GM12878 (cell line): Measurements from ENCODE around the gene CEP63. TPM values are rescaled to one million over a fixed set of nuclear protein-coding genes. Genes with fewer than 3 reads are reported as not detected.

ENCODE experiments used
- ATAC-seq: fragments of 200-7000 bp; cut with Tn5 transposase; 3 replicates; pipeline ENCODE4 v1.9.1; 2020; ENCODE audit warnings: mild to moderate bottlenecking, moderate library complexity
- BruUV-seq: library from RNA; stranded (reverse); fragments of 400-500 nt; replicated peaks from 2 replicates; lab custom pipeline; 2021; lab: Mats Ljungman, UMichigan
- CTCF ChIA-PET: fragments of 300-600 bp; sonication (Branson Sonifier 250); formaldehyde crosslinking; extraction: SDS; loops from one replicate; lab custom pipeline; 2021; ENCODE audit warnings: inconsistent platforms; lab: Yijun Ruan, JAX
- POLR2A ChIA-PET: fragments of 350-600 bp; formaldehyde crosslinking; extraction: SDS; loops from one replicate; lab custom pipeline; 2021; ENCODE audit warnings: inconsistent platforms; lab: Charles Lee
- RAD21 ChIA-PET: fragments of 300-600 bp; sonication (Branson Sonifier 250); formaldehyde crosslinking; loops from one replicate; lab custom pipeline; 2023; ENCODE audit warnings: antibody characterized with exemption; ENCODE audit not compliant: unreplicated experiment; lab: Charles Lee
- SMC1A ChIA-PET: fragments of 300-600 bp; sonication (Branson Sonifier 250); formaldehyde crosslinking; loops from one replicate; lab custom pipeline; 2023; ENCODE audit not compliant: unreplicated experiment, uncharacterized antibody; lab: Charles Lee
- DNase-seq: peaks from one replicate; pipeline ENCODE4 v3.0.0-alpha.2; 2011; ENCODE audit warnings: low read depth, low spot score
- FAIRE-seq: peaks from 3 replicates; lab custom pipeline; 2011; peaks lifted over from hg19 to GRCh38; lab: Jason Lieb, UNC
- H2AFZ ChIP-seq: 2 replicates; pipeline ENCODE4 v1.6.0; 2011; ENCODE audit warnings: low read depth, low read length, control low read depth; ENCODE audit not compliant: control insufficient read depth
- H3K27ac ChIP-seq: 2 replicates; pipeline ENCODE4 v1.5.1; 2011; ENCODE audit warnings: control low read depth; ENCODE audit not compliant: control insufficient read depth, insufficient read depth
- H3K27me3 ChIP-seq, 2 experiments: replicated peaks in 1 of 2; 2 replicates each; pipeline versions ENCODE4 v1.6.0 to v1.6.1; 2011; ENCODE audit warnings: low read length in 1 of 2; ENCODE audit not compliant: control insufficient read depth in 2 of 2, insufficient read depth in 2 of 2
- H3K36me3 ChIP-seq, 2 experiments: 2 replicates each; pipeline ENCODE4 v1.5.1; 2011; ENCODE audit warnings: low read length in 1 of 2; ENCODE audit not compliant: control insufficient read depth in 2 of 2, insufficient read depth in 2 of 2
- H3K4me1 ChIP-seq: 2 replicates; pipeline ENCODE4 v1.6.1; 2011; ENCODE audit warnings: mild to moderate bottlenecking, low read length, moderate library complexity, mixed read lengths; ENCODE audit not compliant: control insufficient read depth, insufficient read depth
- H3K4me2 ChIP-seq: 2 replicates; pipeline ENCODE4 v1.6.0; 2011; ENCODE audit warnings: control low read depth; ENCODE audit not compliant: control insufficient read depth, insufficient read depth
- H3K4me3 ChIP-seq: fragments of 200-600 bp; sonication (generic); 2 replicates; pipeline ENCODE4 v1.5.1; 2016
- H3K79me2 ChIP-seq: 2 replicates; pipeline ENCODE4 v1.6.0; 2011; ENCODE audit warnings: low read length; ENCODE audit not compliant: control insufficient read depth, insufficient read depth
- H3K9ac ChIP-seq: 2 replicates; pipeline ENCODE4 v1.8.0; 2011; ENCODE audit warnings: low read length, control low read depth, mixed read lengths; ENCODE audit not compliant: control insufficient read depth, insufficient read depth
- H3K9me3 ChIP-seq: replicated peaks from 3 replicates; pipeline ENCODE4 v1.5.1; 2011; ENCODE audit warnings: mild to moderate bottlenecking, low read length; ENCODE audit not compliant: control insufficient read depth, insufficient read depth
- H4K20me1 ChIP-seq: 2 replicates; pipeline ENCODE4 v1.6.0; 2011; ENCODE audit not compliant: control insufficient read depth, insufficient read depth
- CHD2 ChIP-seq: IDR thresholded peaks from 2 replicates; pipeline ENCODE4 v1.6.1; 2011; ENCODE audit warnings: low read depth, low read length, improper control_type of control experiment, borderline replicate concordance
- EGR1 ChIP-seq, 2 experiments: IDR thresholded peaks; 1 replicate in 1 of 2; 2 replicates in 1 of 2; pipeline ENCODE4 v1.6.1; 2011 to 2012; ENCODE audit warnings: low read depth in 2 of 2, low read length in 2 of 2, borderline replicate concordance in 1 of 2, mild to moderate bottlenecking in 1 of 2, moderate library complexity in 1 of 2
- NFYB ChIP-seq: IDR thresholded peaks from 2 replicates; pipeline ENCODE4 v1.6.1; 2011; ENCODE audit warnings: low read depth, mild to moderate bottlenecking, low read length, improper control_type of control experiment, moderate library complexity; ENCODE audit not compliant: insufficient read depth
- ZNF207 ChIP-seq: fragments of 450-650 bp; IDR thresholded peaks from 2 replicates; pipeline ENCODE4 v1.6.1; 2014; ENCODE audit warnings: antibody characterized with exemption, mild to moderate bottlenecking, borderline replicate concordance
- WGBS: methylation state at CpG from one replicate; pipeline ENCODE4 v1.1.6; 2016; ENCODE audit warnings: low lambda C conversion rate; ENCODE audit not compliant: insufficient replicate concordance, insufficient coverage; ENCODE audit errors: missing lambda C conversion rate; 5-methylcytosine and 5-hydroxymethylcytosine counted together
- in situ Hi-C: fragments of 300-500 bp; cut with MboI; formaldehyde crosslinking; loops from 9 replicates; pipeline ENCODE4 v1.14.3; 2018; ENCODE audit warnings: mixed read lengths
- intact Hi-C: fragments of 100-400 bp; cut with micrococcal nuclease; formaldehyde crosslinking; loops from one replicate; pipeline ENCODE4 v1.14.2; 2022; ENCODE audit not compliant: unreplicated experiment
- polyA plus RNA-seq, 11 experiments: library from polyadenylated mRNA; depleted of rRNA in 4 of 11; unstranded in 6 of 11; stranded (reverse) in 5 of 11; fragments of >200 nt; fragmentation: Nextera tagmentation in 4 of 11; fragmentation: Illumina TruSeq in 1 of 11; extraction: Ambion mirVana in 4 of 11; extraction: Trizol in 1 of 11; gene quantifications; 1 replicate in 1 of 11; 2 replicates in 10 of 11; pipeline versions ENCODE4 v1.2.1 to v1.2.3, GENCODE V29; 2011 to 2016; ENCODE audit warnings: inconsistent platforms in 2 of 11, missing spikeins in 2 of 11, low read depth in 1 of 11
- total RNA-seq, 4 experiments: library from RNA; depleted of rRNA in 3 of 4; stranded (reverse); fragments of >200 nt in 3 of 4; fragmentation: Illumina TruSeq in 1 of 4; extraction: Trizol in 1 of 4; gene quantifications; 2 replicates each; pipeline versions ENCODE4 v1.2.1 to v1.2.3, GENCODE V29; 2013 to 2021
- TF ChIP-seq, protein P1 (sequence below): fragments of 450-650 bp; formaldehyde crosslinking; IDR thresholded peaks from 2 replicates; pipeline ENCODE4 v1.5.0; 2022; ENCODE audit warnings: mild to moderate bottlenecking, missing genetic modification characterization

Gene CEP63
- total and polyA plus RNA-seq, 10 of the 15 experiments (the other 5 are each of a cell fraction or from before 2014, with no cell fraction given), result 14.0 to 36.9 (median 26.8) TPM

GRCh38 chr3:134620476-134621115, 134.7 kb downstream of the CEP63 start:
- ChIA-PET CTCF (no interaction called here), SMC1A (no interaction called here)
- in situ Hi-C loops, result no loop called here

More at GRCh38 chr3:134620476-134621115, 134.7 kb downstream of the CEP63 start:
- no peaks in the 10 kb centered on the region for H3K9me3 ChIP-seq
- H3K27me3 ChIP-seq, result no peaks in the 10 kb centered on the region; a peak in 2 of 4 replicates
- no peak for TF ChIP-seq ZNF207
- TF ChIP-seq, protein P1, sequence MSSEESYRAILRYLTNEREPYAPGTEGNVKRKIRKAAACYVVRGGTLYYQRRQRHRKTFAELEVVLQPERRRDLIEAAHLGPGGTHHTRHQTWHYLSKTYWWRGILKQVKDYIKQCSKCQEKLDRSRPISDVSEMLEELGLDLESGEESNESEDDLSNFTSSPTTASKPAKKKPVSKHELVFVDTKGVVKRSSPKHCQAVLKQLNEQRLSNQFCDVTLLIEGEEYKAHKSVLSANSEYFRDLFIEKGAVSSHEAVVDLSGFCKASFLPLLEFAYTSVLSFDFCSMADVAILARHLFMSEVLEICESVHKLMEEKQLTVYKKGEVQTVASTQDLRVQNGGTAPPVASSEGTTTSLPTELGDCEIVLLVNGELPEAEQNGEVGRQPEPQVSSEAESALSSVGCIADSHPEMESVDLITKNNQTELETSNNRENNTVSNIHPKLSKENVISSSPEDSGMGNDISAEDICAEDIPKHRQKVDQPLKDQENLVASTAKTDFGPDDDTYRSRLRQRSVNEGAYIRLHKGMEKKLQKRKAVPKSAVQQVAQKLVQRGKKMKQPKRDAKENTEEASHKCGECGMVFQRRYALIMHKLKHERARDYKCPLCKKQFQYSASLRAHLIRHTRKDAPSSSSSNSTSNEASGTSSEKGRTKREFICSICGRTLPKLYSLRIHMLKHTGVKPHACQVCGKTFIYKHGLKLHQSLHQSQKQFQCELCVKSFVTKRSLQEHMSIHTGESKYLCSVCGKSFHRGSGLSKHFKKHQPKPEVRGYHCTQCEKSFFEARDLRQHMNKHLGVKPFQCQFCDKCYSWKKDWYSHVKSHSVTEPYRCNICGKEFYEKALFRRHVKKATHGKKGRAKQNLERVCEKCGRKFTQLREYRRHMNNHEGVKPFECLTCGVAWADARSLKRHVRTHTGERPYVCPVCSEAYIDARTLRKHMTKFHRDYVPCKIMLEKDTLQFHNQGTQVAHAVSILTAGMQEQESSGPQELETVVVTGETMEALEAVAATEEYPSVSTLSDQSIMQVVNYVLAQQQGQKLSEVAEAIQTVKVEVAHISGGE (CRISPR knock-in tag), result no peak
- no peak for TF ChIP-seq NFYB
- TF ChIP-seq EGR1 (IDR thresholded peaks at IDR 0.05; ENCODE audit: borderline replicate concordance in 1 of 2, low read depth in 2 of 2, low read length in 2 of 2), result no peak
- TF ChIP-seq CHD2, result no peak
- ChIA-PET RAD21 (no interaction called here), POLR2A (no interaction called here)
- no peak overlapping the region for H3K4me2 ChIP-seq
- H3K9ac ChIP-seq, result no peak overlapping the region
- no peak overlapping the region for H3K4me3 ChIP-seq
- H2AFZ ChIP-seq, result no peak overlapping the region
- no peaks in the 10 kb centered on the region for H3K79me2 ChIP-seq
- H3K4me1 ChIP-seq, result no peaks in the 10 kb centered on the region
- DNase-seq (no peak), ATAC-seq (no peak), FAIRE-seq (no peak)
- no peaks in the 10 kb centered on the region for H3K36me3 ChIP-seq
- WGBS, result 31% methylated on average over 5 of the region's 5 CpGs
- no peak overlapping the region for H3K27ac ChIP-seq
- intact Hi-C loops, result no loop called here
- no peaks in the 10 kb centered on the region for H4K20me1 ChIP-seq
- no TSS peak for BruUV-seq
